Body of pancreas (tissue), 4 donors: Measurements from ENCODE around the gene KCND3. TPM values are rescaled to one million over a fixed set of nuclear protein-coding genes. Genes with fewer than 3 reads are reported as not detected.
"Not testable (repeated sequence)": the region's sequence is repeated elsewhere in the genome, so short reads cannot be mapped to it uniquely, and the experiment has no call there.

ENCODE experiments used
- ATAC-seq: fragments of 150-250 bp; one replicate; pipeline ENCODE4 v1.9.1; 2016
- DNase-seq, 4 donors: peaks; one replicate each; pipeline ENCODE4 v3.0.0-alpha.2; 2019
- H3K27ac ChIP-seq, 4 donors: fragments of 200-600 bp; sonication (generic); 1 replicate in 3 of 4; 2 replicates in 1 of 4; pipeline versions ENCODE4 v1.5.1 to v1.6.1; 2016 to 2019; ENCODE audit warnings: mild to moderate bottlenecking in 1 of 4, mixed read lengths in 1 of 4, moderate library complexity in 1 of 4
- H3K27me3 ChIP-seq, 2 donors: fragments of 200-600 bp; sonication (generic); one replicate each; pipeline ENCODE4 v1.6.0; 2016; ENCODE audit warnings: mild to moderate bottlenecking in 1 of 2
- H3K36me3 ChIP-seq, 2 donors: fragments of 200-600 bp; sonication (generic); replicated peaks in 1 of 2; 2 replicates each; pipeline ENCODE4 v1.5.1; 2016; ENCODE audit warnings: low read depth in 2 of 2; ENCODE audit not compliant: insufficient read depth in 1 of 2
- H3K4me1 ChIP-seq: fragments of 200-600 bp; sonication (generic); one replicate; pipeline ENCODE4 v1.6.0; 2016
- H3K4me3 ChIP-seq, 2 donors: fragments of 200-600 bp; sonication (generic); 1 replicate in 1 of 2; 2 replicates in 1 of 2; pipeline ENCODE4 v1.5.1; 2016 to 2019
- H3K9me3 ChIP-seq, 3 donors: fragments of 200-600 bp; sonication (generic); 1 replicate in 2 of 3; 2 replicates in 1 of 3; pipeline ENCODE4 v1.5.1; 2016
- POLR2A ChIP-seq, 3 donors: fragments of 450-650 bp; IDR thresholded peaks; one replicate each; pipeline ENCODE4 v1.6.1; 2016; ENCODE audit warnings: antibody characterized with exemption in 3 of 3, mild to moderate bottlenecking in 2 of 3
- WGBS, 2 donors: methylation state at CpG; one replicate each; pipeline ENCODE4 v1.1.5; 2017; 5-methylcytosine and 5-hydroxymethylcytosine counted together
- intact Hi-C: fragments of 100-400 bp; cut with DNase I; formaldehyde crosslinking; loops from one replicate; pipeline ENCODE4 v1.15.1; 2023
- total RNA-seq, 2 donors: library from RNA; depleted of rRNA; stranded (reverse); fragments of >200 nt; gene quantifications; one replicate each; pipeline ENCODE4 v1.1.0, GENCODE V29; 2016
- TF ChIP-seq, protein P1 (sequence below), 7 experiments: fragments of 450-650 bp in 4 of 7; fragments of 200-600 bp in 3 of 7; sonication (generic) in 3 of 7; IDR thresholded peaks; one replicate each; pipeline ENCODE4 v1.5.1; 2016 to 2019; ENCODE audit warnings: antibody characterized with exemption in 7 of 7

KCND3 gene
- total RNA-seq, 2 donors from 2014 or later = 7.6 to 15.0 TPM

DNA sequence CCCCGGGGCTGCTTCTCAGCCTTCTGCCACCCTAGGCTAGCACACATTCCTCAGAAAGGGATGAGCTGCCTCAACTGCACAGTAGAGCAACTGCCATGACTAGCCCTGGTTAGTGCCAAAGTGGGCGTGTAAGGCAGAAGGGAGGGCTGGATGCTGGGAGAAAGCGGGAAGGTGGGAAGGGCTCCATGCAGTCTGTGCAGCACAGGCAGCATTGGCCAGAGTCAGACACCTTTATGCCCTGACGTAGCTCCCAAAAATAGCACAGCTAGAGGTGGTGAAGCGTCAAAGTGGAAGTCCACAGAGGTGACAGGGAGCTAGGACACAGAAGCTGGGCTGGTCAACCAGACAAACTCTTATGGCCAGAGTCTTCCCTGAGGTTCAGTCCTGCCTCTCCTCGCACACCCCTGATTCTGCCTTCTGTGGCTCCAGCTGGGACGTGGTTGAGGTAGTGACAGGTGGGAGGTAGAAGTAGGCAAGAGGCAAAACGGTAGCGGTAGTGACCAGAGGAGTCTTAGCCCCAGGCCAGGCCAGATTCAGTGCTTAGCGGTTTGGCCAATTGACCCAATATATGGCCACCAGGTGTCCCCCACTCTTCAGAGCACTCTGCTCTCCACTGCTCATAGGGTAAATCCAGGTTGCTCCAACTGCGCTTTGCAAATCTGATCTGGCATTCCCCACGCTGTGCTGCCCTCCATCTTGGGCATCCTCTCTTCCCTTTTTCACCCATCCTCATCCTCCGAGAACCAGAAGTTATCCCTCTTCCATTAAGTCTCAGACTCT, 188.2 kb downstream of the KCND3 start:
- Histone ChIP-seq H3K27ac (no peak overlapping the region), H3K4me3 (no peak overlapping the region), H3K27me3 (no peaks in the 10 kb centered on the region), H3K4me1 (no peaks in the 10 kb centered on the region), H3K36me3 (no peaks in the 10 kb centered on the region), H3K9me3 (no peaks in the 10 kb centered on the region)
- ATAC-seq = no peak
- WGBS, 2 donors = 69 to 81% methylated on average over 13 of the region's 13 CpGs
- TF ChIP-seq, protein P1, sequence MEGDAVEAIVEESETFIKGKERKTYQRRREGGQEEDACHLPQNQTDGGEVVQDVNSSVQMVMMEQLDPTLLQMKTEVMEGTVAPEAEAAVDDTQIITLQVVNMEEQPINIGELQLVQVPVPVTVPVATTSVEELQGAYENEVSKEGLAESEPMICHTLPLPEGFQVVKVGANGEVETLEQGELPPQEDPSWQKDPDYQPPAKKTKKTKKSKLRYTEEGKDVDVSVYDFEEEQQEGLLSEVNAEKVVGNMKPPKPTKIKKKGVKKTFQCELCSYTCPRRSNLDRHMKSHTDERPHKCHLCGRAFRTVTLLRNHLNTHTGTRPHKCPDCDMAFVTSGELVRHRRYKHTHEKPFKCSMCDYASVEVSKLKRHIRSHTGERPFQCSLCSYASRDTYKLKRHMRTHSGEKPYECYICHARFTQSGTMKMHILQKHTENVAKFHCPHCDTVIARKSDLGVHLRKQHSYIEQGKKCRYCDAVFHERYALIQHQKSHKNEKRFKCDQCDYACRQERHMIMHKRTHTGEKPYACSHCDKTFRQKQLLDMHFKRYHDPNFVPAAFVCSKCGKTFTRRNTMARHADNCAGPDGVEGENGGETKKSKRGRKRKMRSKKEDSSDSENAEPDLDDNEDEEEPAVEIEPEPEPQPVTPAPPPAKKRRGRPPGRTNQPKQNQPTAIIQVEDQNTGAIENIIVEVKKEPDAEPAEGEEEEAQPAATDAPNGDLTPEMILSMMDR (IDR thresholded peaks at IDR 0.05) = peak in 2 of 7 experiments; percentile 21 to 35
- no peak for TF ChIP-seq POLR2A (IDR thresholded peaks at IDR 0.05)
- peak in 1 of 4 donors; percentile 25 for DNase-seq
- intact Hi-C loops = no loop called here

- DNase-seq, ATAC-seq, H3K27me3 ChIP-seq, H3K9me3 ChIP-seq, H3K4me1 ChIP-seq, H3K4me3 ChIP-seq, H3K36me3 ChIP-seq, H3K27ac ChIP-seq: not testable (repeated sequence)
- whole genome bisulfite sequencing, 2 donors = 84 to 93% methylated on average over 4 to 9 of the region's 14 CpGs
- intact Hi-C loops = loop anchor here (10.0 kb wide), 1 partner anchor 185 kb away; the partner anchor contains the start of gene KCND3
Measured at GRCh38 chr1:111799722-111800121, 189.7 kb downstream of the KCND3 start.

DNA sequence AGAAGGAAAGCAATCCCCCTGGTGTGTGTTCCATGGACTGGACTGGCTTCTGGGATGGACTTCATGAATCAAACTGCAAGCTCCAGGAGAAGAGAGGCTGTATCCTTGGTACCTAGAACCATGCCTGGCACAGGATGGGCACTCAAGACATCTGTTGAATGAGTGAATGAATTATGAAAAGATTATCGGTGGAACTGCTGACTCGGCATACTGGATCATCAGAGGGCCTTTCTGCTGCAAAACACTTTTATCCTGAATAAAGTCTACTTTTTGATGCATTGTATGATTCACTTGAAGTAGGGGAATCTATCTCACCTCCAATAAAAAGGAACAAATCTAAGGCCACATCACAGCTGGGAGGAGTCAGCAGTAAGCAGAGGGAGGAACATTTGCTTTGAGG, 190.9 kb downstream of the KCND3 start:
- 92 to 93% methylated on average over 2 of the region's 2 CpGs for WGBS, 2 donors
- H3K4me3 ChIP-seq = no peak overlapping the region
- no peaks in the 10 kb centered on the region for H3K36me3 ChIP-seq
- DNase-seq (no peak), ATAC-seq (no peak)
- no peak overlapping the region for H3K27ac ChIP-seq
- intact Hi-C loops = loop anchor here (10.0 kb wide), 1 partner anchor 186 kb away; the partner anchor contains the start of gene KCND3
- TF ChIP-seq, protein P1 (IDR thresholded peaks at IDR 0.05) = no peak
- TF ChIP-seq POLR2A (IDR thresholded peaks at IDR 0.05) = no peak
- H3K9me3 ChIP-seq = no peaks in the 10 kb centered on the region
- no peaks in the 10 kb centered on the region for H3K27me3 ChIP-seq
- H3K4me1 ChIP-seq = no peaks in the 10 kb centered on the region

- WGBS, 2 donors = 80 to 85% methylated on average over 6 of the region's 6 CpGs
- Histone ChIP-seq H3K4me3 (no peak overlapping the region), H3K36me3 (no peaks in the 10 kb centered on the region), H3K9me3 (no peaks in the 10 kb centered on the region), H3K4me1 (no peaks in the 10 kb centered on the region), H3K27me3 (no peaks in the 10 kb centered on the region), H3K27ac (no peak overlapping the region)
- intact Hi-C loops = loop anchor here (10.0 kb wide), 1 partner anchor 189 kb away; the partner anchor contains the start of gene KCND3
- ATAC-seq = no peak
- TF ChIP-seq, protein P1 (IDR thresholded peaks at IDR 0.05) = no peak
- TF ChIP-seq POLR2A (IDR thresholded peaks at IDR 0.05) = no peak
- DNase-seq = no peak
Measured at GRCh38 chr1:111795401-111795800, 194.1 kb downstream of the KCND3 start.

- Histone ChIP-seq H3K36me3 (no peaks in the 10 kb centered on the region), H3K4me1 (no peaks in the 10 kb centered on the region), H3K9me3 (no peaks in the 10 kb centered on the region), H3K27ac (no peak overlapping the region), H3K27me3 (no peaks in the 10 kb centered on the region), H3K4me3 (no peak overlapping the region)
- no peak for TF ChIP-seq POLR2A (IDR thresholded peaks at IDR 0.05)
- TF ChIP-seq, protein P1 (IDR thresholded peaks at IDR 0.05) = no peak
- 37 to 69% methylated on average over 2 of the region's 2 CpGs for WGBS, 2 donors
- ATAC-seq = no peak
- intact Hi-C loops = loop anchor here (10.0 kb wide), 1 partner anchor 191 kb away; the partner anchor contains the start of gene KCND3
- no peak for DNase-seq
Measured at GRCh38 chr1:111793923-111794322, 195.5 kb downstream of the KCND3 start.
